T-cell (primary cell): ENCODE data around the gene PDP2. TPM values are rescaled to one million over a fixed set of nuclear protein-coding genes. Genes with fewer than 3 reads are reported as not detected.

Experiments used
- ATAC-seq, 4 experiments: fragments of 200-7000 bp in 3 of 4; fragments of 150-1000 bp in 1 of 4; cut with Tn5 transposase; replicated peaks in 1 of 4; 1 replicate in 3 of 4; 2 replicates in 1 of 4; pipeline ENCODE4 v1.10.0; 2021; ENCODE audit warnings: moderate library complexity in 3 of 4, mild to moderate bottlenecking in 2 of 4, moderate number of reproducible peaks in 1 of 4
- CTCF ChIA-PET, 2 donors: fragments of 300-600 bp; sonication (Branson Sonifier 250); formaldehyde crosslinking; loops; one replicate each; lab custom pipeline; 2022; ENCODE audit warnings: antibody characterized with exemption in 2 of 2; lab: Charles Lee
- POLR2A ChIA-PET, 2 donors: fragments of 300-600 bp; sonication (Branson Sonifier 250); formaldehyde crosslinking; loops; one replicate each; lab custom pipeline; 2022; ENCODE audit warnings: antibody characterized with exemption in 2 of 2; lab: Charles Lee
- DNase-seq, 35 experiments: peaks; one replicate each; pipeline versions ENCODE4 v3.0.0 to v3.0.0-alpha.2; 2013 to 2023
- H3K27ac ChIP-seq: one replicate; pipeline ENCODE4 v1.5.1; 2013; ENCODE audit warnings: low read length
- H3K27me3 ChIP-seq, 2 experiments: replicated peaks in 1 of 2; 1 replicate in 1 of 2; 2 replicates in 1 of 2; pipeline versions ENCODE4 v1.6.1 to v1.7.0; 2013; ENCODE audit warnings: low read length in 1 of 2, mixed read lengths in 1 of 2; ENCODE audit not compliant: control insufficient read depth in 2 of 2, insufficient read depth in 2 of 2; ENCODE audit errors: extremely low read depth in 1 of 2
- H3K36me3 ChIP-seq, 2 donors: 1 replicate in 1 of 2; 2 replicates in 1 of 2; pipeline versions ENCODE4 v1.6.1 to v1.7.0; 2013; ENCODE audit warnings: low read length in 1 of 2; ENCODE audit not compliant: control insufficient read depth in 2 of 2, insufficient read depth in 1 of 2; ENCODE audit errors: extremely low read depth in 1 of 2
- H3K4me1 ChIP-seq, 2 experiments: 1 replicate in 1 of 2; 2 replicates in 1 of 2; pipeline versions ENCODE4 v1.6.1 to v1.7.0; 2013; ENCODE audit warnings: low read length in 2 of 2, mixed read lengths in 1 of 2; ENCODE audit not compliant: insufficient read depth in 2 of 2, control insufficient read depth in 1 of 2; ENCODE audit errors: extremely low read depth in 1 of 2
- H3K4me3 ChIP-seq, 2 donors: 1 replicate in 1 of 2; 2 replicates in 1 of 2; pipeline versions ENCODE4 v1.5.1 to v1.7.0; 2013; ENCODE audit warnings: mild to moderate bottlenecking in 2 of 2, low read length in 1 of 2, moderate library complexity in 1 of 2; ENCODE audit not compliant: control insufficient read depth in 1 of 2; ENCODE audit errors: extremely low read depth in 1 of 2
- H3K9me3 ChIP-seq: 2 replicates; pipeline ENCODE4 v1.7.0; 2013
- H3K27ac Mint-ChIP-seq, 2 donors: one replicate each; pipeline ENCODE4 v1.8.0; 2020 to 2021; ENCODE audit warnings: mild to moderate bottlenecking in 2 of 2, mixed read lengths in 2 of 2
- H3K27me3 Mint-ChIP-seq, 2 donors: one replicate each; pipeline ENCODE4 v1.8.0; 2021 to 2022; ENCODE audit warnings: mixed read lengths in 2 of 2
- H3K36me3 Mint-ChIP-seq: one replicate; pipeline ENCODE4 v1.8.0; 2021; ENCODE audit warnings: mixed read lengths
- H3K4me1 Mint-ChIP-seq, 3 donors: one replicate each; pipeline ENCODE4 v1.8.0; 2020 to 2022; ENCODE audit warnings: mixed read lengths in 3 of 3, mild to moderate bottlenecking in 1 of 3
- H3K4me3 Mint-ChIP-seq, 3 donors: one replicate each; pipeline ENCODE4 v1.8.0; 2020 to 2022; ENCODE audit warnings: mild to moderate bottlenecking in 3 of 3, mixed read lengths in 3 of 3, moderate library complexity in 3 of 3
- H3K9me3 Mint-ChIP-seq, 3 donors: one replicate each; pipeline ENCODE4 v1.8.0; 2020 to 2022; ENCODE audit warnings: mixed read lengths in 3 of 3
- WGBS: methylation state at CpG from one replicate; pipeline ENCODE4 v1.1.5; 2013; ENCODE audit warnings: missing lambda C conversion rate; ENCODE audit not compliant: insufficient coverage; 5-methylcytosine and 5-hydroxymethylcytosine counted together
- total RNA-seq, 35 experiments: library from RNA in 6 of 35; stranded (reverse) in 6 of 35; fragments of 120-200 nt in 1 of 35; gene quantifications; one replicate each; pipeline versions ENCODE4 v1.2.1 to v1.2.4 and lab custom pipeline; 2013 to 2026

PDP2 gene
- total RNA-seq, 5 donors from 2014 or later (not counting 1 experiment from before 2014, with no cell fraction given) = 7.1 to 16.5 (median 12.5) TPM

DNA sequence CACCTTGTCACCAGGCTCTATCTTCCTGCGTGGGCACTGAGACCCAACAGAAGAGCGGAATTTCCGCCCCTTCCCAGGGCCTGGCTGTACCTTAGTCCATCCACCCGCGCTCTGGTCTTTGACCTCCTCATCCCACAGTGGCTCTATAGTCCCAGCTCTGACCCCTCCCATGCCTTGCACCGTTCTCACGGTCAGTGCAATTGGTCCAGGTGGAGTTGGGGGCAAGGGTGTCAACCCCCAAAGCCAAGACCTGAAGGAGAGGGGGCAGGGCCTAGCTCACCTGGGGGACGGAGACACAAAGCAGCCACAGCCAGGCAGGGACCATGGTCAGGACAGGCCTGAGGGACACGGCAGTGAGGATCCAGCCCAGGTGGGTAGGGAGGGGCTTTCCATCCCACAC is 37.4 kb downstream of the PDP2 start:
- CTCF ChIA-PET = no interaction called here
- no peak overlapping the region for H3K27ac Mint-ChIP-seq
- H3K9me3 Mint-ChIP-seq = no peaks in the 10 kb centered on the region

DNA sequence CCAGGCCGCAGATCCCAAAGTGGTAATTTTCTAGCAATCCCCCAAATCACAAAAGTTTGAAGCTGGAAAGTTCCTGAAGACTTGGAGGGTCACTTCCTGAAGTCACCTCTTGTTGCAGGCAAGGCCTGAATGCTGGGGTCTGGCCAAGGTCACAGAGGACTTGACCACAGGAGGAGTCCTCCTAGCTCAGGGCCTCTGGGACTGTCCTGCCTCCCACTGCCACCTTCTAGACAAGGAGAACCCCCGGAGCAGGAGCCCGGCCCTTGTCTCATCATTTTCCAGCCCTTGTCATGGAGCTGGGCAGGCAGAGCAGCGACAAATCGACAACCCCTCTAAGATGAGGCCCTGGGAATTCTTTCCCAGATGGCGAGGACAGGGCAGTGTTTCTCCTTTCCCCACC is 38.0 kb downstream of the PDP2 start:
- ATAC-seq (no peak), DNase-seq (no peak)
- CTCF ChIA-PET = no interaction called here
- H3K27ac Mint-ChIP-seq = no peak overlapping the region
- H3K27me3 ChIP-seq = peaks cover 0 to 60% of the 10 kb centered on the region in 2 experiments
- H3K27me3 Mint-ChIP-seq = peaks cover 13 to 31% of the 10 kb centered on the region in 2 donors
- no peak overlapping the region for H3K27ac ChIP-seq
- H3K36me3 ChIP-seq = no peaks in the 10 kb centered on the region
- peaks cover 0 to 2% (median 0%) of the 10 kb centered on the region in 3 donors for H3K4me1 Mint-ChIP-seq
- H3K9me3 ChIP-seq = no peaks in the 10 kb centered on the region
- H3K4me3 ChIP-seq = no peak overlapping the region
- no peak overlapping the region for H3K4me3 Mint-ChIP-seq
- 78% methylated on average over 5 of the region's 6 CpGs for WGBS
- no peaks in the 10 kb centered on the region for H3K9me3 Mint-ChIP-seq
- H3K4me1 ChIP-seq = no peaks in the 10 kb centered on the region
- H3K36me3 Mint-ChIP-seq = no peaks in the 10 kb centered on the region
- POLR2A ChIA-PET = no interaction called here

More for the DNA sequence above, 37.4 kb downstream of the PDP2 start:
- WGBS = 80% methylated on average over 3 of the region's 9 CpGs
- no peaks in the 10 kb centered on the region for H3K9me3 ChIP-seq
- no peaks in the 10 kb centered on the region for H3K4me1 ChIP-seq
- ATAC-seq (no peak), DNase-seq (no peak)
- Mint-ChIP-seq H3K36me3 (no peaks in the 10 kb centered on the region), H3K4me3 (no peak overlapping the region), H3K4me1 (no peaks in the 10 kb centered on the region), H3K27me3 (peaks cover 9 to 24% of the 10 kb centered on the region in 2 donors)
- peaks cover 0 to 57% of the 10 kb centered on the region in 2 experiments for H3K27me3 ChIP-seq
- POLR2A ChIA-PET = no interaction called here
- H3K36me3 ChIP-seq = no peaks in the 10 kb centered on the region
- no peak overlapping the region for H3K27ac ChIP-seq
- no peak overlapping the region for H3K4me3 ChIP-seq

GRCh38 chr16:66918803-66919568 is 38.7 kb downstream of the PDP2 start, which contains the start of gene CDH16:
TSS of gene CDH16 (minus strand) at chr16:66918885. CDS start at chr16:66918065, 820 bp downstream.
- H3K27me3 Mint-ChIP-seq = peaks cover 20 to 37% of the 10 kb centered on the region in 2 donors
- Histone ChIP-seq H3K4me3 (no peak within 1 kb of the TSS), H3K9me3 (no peaks in the 10 kb centered on the region), H3K27ac (no peak within 1 kb of the TSS), H3K4me1 (no peaks in the 10 kb centered on the region), H3K36me3 (no peaks in the 10 kb centered on the region), H3K27me3 (peaks cover 0 to 62% of the 10 kb centered on the region in 2 experiments)
- no peak for ATAC-seq
- WGBS = 62% methylated on average over 3 of the region's 7 CpGs
- no peak for DNase-seq
- peaks cover 0 to 5% (median 2%) of the 10 kb centered on the region in 3 donors for H3K4me1 Mint-ChIP-seq
- H3K27ac Mint-ChIP-seq = no peak within 1 kb of the TSS
- no peaks in the 10 kb centered on the region for H3K9me3 Mint-ChIP-seq
- H3K36me3 Mint-ChIP-seq = no peaks in the 10 kb centered on the region
- ChIA-PET CTCF (no interaction called here), POLR2A (no interaction called here)
- no peak within 1 kb of the TSS for H3K4me3 Mint-ChIP-seq

GRCh38 chr16:66919569-66920298 is 39.4 kb downstream of the PDP2 start:
- Histone ChIP-seq H3K4me1 (peaks cover 0 to 3% of the 10 kb centered on the region in 2 experiments), H3K27ac (no peak overlapping the region), H3K4me3 (no peak overlapping the region), H3K27me3 (peaks cover 0 to 68% of the 10 kb centered on the region in 2 experiments), H3K36me3 (no peaks in the 10 kb centered on the region), H3K9me3 (no peaks in the 10 kb centered on the region)
- ChIA-PET POLR2A (no interaction called here), CTCF (no interaction called here)
- no peak overlapping the region for H3K4me3 Mint-ChIP-seq
- ATAC-seq (no peak), DNase-seq (no peak)
- H3K36me3 Mint-ChIP-seq = no peaks in the 10 kb centered on the region
- no peak overlapping the region for H3K27ac Mint-ChIP-seq
- no peaks in the 10 kb centered on the region for H3K9me3 Mint-ChIP-seq
- H3K27me3 Mint-ChIP-seq = peaks cover 23 to 43% of the 10 kb centered on the region in 2 donors
- WGBS = 64% methylated on average over 2 of the region's 5 CpGs
- H3K4me1 Mint-ChIP-seq = peaks cover 0 to 6% (median 4%) of the 10 kb centered on the region in 3 donors

- no CpG with 5 or more reads among the region's 2 CpGs for WGBS
- peaks cover under 1 to 6% (median 4%) of the 10 kb centered on the region in 3 donors for H3K4me1 Mint-ChIP-seq
- CTCF ChIA-PET = no interaction called here
- POLR2A ChIA-PET = no interaction called here
- H3K27ac Mint-ChIP-seq = no peak overlapping the region
- Histone ChIP-seq H3K9me3 (no peaks in the 10 kb centered on the region), H3K27ac (no peak overlapping the region), H3K4me3 (no peak overlapping the region), H3K36me3 (no peaks in the 10 kb centered on the region), H3K4me1 (peaks cover 0 to 8% of the 10 kb centered on the region in 2 experiments), H3K27me3 (peaks cover 0 to 67% of the 10 kb centered on the region in 2 experiments)
- peaks cover 23 to 44% of the 10 kb centered on the region in 2 donors for H3K27me3 Mint-ChIP-seq
- ATAC-seq (no peak), DNase-seq (no peak)
- no peaks in the 10 kb centered on the region for H3K9me3 Mint-ChIP-seq
- no peaks in the 10 kb centered on the region for H3K36me3 Mint-ChIP-seq
- no peak overlapping the region for H3K4me3 Mint-ChIP-seq
Measured at GRCh38 chr16:66920299-66920590, 39.9 kb downstream of the PDP2 start.

- no peaks in the 10 kb centered on the region for H3K9me3 Mint-ChIP-seq
- H3K4me3 ChIP-seq = no peak overlapping the region
- WGBS = 80% methylated on average over 2 of the region's 9 CpGs
- no peak overlapping the region for H3K27ac ChIP-seq
- H3K27me3 ChIP-seq = peaks cover 3 to 75% of the 10 kb centered on the region in 2 experiments
- POLR2A ChIA-PET = interaction anchor here in 1 of 2 donors (0.5 kb wide), 1 partner anchor 239 kb away, joined by 3 read pairs; no protein-coding TSS in a partner anchor
- peaks cover 4 to 11% (median 6%) of the 10 kb centered on the region in 3 donors for H3K4me1 Mint-ChIP-seq
- ATAC-seq = no peak
- no peak overlapping the region for H3K27ac Mint-ChIP-seq
- peaks cover 23 to 50% of the 10 kb centered on the region in 2 donors for H3K27me3 Mint-ChIP-seq
- H3K4me1 ChIP-seq = peaks cover 0 to 12% of the 10 kb centered on the region in 2 experiments
- DNase-seq = no peak
- no peak overlapping the region for H3K4me3 Mint-ChIP-seq
- CTCF ChIA-PET = no interaction called here
- no peaks in the 10 kb centered on the region for H3K9me3 ChIP-seq
- no peaks in the 10 kb centered on the region for H3K36me3 Mint-ChIP-seq
- no peaks in the 10 kb centered on the region for H3K36me3 ChIP-seq
Measured at GRCh38 chr16:66920924-66921680, 40.8 kb downstream of the PDP2 start.
